GM03348 (cell line): Measurements from ENCODE around the gene LRMDA.
A peak's percentile ranks its signal among the peaks of the same experiment; 100 is the strongest.
"Not testable (repeated sequence)": the region's sequence is repeated elsewhere in the genome, so short reads cannot be mapped to it uniquely, and the experiment has no call there.

Source experiments
- DNase-seq: peaks from one replicate; pipeline ENCODE4 v3.0.0; 2012; ENCODE audit warnings: low spot score

LRMDA gene

DNA sequence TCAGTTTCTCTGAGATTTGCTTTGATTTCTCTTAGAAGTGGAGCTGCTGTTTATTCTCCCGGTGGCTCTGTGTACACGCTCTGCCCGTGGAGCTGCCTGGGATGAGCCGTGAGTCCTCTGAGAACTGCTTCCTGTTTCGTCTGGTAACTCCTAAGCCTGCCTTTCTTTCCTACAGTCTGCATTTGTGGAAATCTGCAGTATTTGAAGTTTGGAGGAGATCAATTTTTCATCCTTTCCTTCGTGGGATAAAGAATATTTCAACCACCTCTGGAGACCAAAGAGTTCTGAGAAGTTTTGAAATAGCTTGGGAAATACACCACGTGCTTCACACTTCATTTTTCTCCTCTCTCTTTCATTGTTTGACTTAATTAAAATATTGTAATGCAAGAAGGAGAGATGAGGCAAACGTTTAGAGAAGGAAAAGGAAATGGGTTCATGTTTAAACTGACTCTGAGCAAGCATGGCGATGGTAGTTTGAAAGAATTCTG lies 311.9 kb downstream of the LRMDA start:
- no peak for DNase-seq

DNA sequence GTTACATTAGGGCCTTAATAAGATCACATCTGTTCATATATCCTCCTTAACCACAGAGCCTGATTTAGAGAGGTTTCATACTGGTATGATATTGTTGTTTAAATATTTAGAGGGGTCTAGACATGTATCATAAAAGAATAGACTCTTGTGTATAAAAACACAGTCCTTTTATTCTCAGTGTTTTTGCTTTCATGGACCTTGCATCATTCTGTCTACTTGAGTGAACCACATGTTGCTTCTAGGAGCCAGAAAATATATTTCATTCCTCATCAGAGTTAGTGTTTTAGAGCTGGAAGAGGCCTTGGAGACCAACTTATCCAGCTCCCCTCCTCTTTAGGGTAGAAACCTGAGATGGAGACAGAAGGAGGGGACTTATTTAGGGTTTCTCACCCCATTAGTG lies 312.8 kb downstream of the LRMDA start:
- peak; percentile 13 for DNase-seq

DNA sequence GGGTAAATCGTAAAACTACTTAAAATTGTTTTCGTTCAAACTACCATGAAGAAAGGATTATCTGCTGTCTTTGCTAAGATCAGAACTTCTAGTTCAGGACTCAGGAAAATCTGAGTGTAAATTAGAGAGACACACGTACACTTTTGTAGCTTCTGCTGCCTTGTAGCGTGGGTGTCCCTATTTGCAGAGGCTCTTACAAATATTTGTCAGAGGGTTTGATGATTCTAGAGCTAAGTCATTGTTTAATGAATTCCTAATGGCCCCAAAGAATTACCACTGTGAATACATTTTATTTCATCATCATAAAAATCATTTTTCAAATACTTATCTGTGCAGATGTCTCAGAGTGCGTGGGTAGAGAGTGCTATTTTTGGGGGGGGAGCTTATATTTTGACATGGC lies 314.9 kb downstream of the LRMDA start:
- DNase-seq: no peak

DNA sequence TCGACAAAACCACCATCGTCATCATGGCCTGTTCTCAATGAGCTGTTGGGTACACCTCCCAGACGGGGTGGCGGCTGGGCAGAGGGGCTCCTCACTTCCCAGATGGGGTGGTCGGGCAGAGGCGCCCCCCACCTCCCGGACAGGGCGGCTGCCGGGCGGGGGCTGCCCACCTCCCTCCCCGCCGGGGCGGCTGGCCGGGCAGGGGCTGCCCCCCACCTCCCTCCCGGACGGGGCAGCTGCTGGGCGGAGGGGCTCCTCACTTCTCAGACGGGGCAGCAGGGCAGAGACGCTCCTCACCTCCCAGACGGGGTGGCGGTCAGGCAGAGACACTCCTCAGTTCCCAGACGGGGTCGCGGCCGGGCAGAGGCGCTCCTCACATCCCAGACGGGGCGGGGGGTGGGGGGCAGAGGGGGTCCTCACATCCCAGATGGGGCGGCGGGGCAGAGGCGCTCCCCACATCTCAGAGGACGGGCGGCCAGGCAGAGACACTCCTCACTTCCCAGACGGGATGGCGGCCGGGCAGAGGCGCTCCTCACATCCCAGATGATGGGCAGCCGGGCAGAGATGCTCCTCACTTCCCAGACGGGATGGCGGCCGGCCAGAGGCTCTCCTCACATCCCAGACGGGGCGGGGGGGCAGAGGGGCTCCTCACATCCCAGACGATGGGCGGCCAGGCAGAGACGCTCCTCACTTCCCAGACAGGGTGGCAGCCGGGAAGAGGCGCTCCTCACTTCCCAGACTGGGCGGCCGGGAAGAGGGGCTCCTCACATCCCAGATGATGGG lies 318.9 kb downstream of the LRMDA start:
- not testable (repeated sequence) for DNase-seq

DNA sequence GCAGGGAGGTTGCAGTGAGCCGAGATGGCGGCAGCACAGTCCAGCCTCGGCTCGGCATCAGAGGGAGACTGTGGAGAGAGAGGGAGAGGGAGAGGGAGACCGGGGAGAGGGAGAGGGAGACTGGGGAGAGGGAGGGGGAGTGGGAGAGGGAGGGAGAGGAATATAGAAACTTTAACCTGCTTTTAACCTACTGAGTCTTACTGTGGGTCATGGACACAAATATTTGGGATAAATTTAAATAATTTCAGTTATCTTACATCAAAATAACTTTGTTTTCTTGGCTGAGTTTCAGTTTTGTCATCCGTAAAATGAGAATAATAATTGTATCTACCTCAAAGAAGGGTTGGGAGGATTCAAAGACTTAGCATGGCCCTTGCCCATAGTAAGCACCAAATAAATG lies 319.8 kb downstream of the LRMDA start:
- DNase-seq: no peak

DNA sequence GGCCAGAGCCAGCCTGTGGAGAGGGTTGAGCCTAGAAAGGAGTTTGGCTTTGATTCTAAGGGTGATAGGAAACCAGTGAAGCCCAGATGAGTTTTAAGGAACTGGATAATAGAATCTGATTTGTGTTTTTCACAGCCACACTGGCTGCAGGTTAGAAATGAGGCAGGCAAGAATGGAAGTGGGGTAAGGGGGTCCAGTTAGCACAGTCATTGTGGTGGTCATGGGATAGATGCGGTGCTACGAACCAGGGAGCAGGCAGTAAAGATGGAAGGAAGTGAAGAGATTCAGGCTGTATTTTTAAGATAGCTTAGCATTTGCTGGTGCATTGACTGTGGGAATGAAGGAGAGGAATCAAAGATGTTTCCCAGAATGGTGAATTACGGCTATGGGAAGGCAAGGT lies 322.2 kb downstream of the LRMDA start:
- DNase-seq: no peak

DNA sequence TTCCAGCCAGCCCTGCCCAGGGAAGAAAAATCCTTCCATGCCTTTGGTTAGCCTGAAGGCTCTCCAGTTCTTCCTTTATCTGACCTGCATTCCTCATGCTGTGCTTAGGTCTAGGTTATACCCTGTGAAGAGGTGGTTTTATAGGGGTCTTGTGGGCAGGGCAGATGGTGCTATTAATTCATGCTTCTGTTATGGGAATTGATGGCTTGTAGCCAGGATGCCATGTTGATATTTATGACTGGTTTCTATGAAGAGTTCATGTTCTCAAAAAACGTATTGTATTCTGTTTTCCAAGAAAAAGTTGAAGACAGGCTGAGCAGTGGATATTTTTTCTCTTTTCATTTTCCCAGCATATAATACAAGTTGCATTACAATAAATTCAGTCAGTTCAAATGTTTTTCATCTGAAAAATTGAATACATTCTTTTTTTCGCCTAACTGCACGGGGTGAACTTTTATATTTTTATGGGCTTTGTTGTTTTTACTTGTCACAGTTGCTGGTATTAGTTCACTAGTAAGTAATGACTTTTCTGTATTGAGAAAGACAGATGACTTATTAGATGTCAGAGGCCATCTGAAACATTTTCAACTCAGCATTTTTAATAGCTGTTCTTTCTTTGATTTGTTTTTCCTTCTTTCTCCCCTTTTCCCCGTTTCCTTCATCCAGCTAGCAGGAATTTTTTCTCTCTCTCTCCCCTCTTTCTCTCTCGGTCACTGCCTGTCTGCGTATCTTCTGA lies 322.8 kb downstream of the LRMDA start:
- no peak for DNase-seq

DNA sequence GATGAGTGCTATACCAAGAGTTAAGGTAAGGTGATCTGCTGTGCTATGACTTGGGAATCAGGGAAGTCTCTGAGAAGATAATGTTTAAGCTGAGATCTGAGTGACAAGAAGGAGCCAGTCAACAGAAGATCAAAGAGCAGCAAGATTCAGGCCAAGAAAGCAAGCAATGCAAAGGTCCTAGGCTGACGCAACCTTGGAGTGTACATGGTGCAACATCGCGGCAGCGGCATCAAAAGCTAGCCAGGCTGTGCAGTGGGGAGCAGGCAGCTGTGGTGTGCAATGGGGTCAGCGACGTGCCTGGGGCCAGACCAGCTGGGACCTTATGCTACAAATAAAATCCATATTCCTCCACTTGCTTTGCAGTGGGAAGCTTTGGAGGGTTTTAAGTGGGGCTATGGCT lies 324.1 kb downstream of the LRMDA start:
- DNase-seq: no peak

DNA sequence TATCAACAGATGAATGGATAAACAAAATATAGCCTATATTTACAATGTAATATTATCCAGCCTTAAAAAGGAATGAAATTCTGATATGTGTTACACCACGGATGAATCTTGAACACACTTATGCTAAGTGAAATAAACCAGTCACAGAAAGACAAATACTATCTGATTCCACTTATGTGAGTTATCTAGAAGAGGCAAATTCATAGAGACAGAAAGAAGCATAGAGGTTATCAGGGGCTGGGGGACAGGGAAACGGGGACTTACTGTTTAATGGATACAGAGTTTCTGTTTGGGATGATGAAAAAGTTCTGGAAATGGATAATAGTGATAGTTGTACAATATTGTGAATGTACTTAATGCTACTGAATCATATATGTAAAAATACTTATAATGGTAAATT lies 329.9 kb downstream of the LRMDA start:
- DNase-seq: no peak

DNA sequence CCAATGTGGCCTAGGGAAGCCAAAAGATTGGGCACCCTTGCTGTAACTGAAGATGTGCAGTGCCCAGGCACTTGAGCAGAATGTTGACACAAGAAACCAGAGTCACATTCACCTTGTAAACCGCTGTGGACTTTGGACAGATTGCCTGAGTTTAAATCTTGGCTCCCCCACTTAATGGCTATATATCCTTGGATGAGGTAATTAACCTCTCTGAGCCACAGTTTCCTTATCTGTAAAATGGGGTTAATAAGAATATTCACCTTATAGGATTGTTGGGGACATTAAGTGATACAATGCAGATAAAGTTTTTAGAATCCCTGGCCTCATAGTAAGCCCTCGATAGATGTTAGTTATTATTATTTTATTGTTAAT lies 331.0 kb downstream of the LRMDA start:
- no peak for DNase-seq

DNA sequence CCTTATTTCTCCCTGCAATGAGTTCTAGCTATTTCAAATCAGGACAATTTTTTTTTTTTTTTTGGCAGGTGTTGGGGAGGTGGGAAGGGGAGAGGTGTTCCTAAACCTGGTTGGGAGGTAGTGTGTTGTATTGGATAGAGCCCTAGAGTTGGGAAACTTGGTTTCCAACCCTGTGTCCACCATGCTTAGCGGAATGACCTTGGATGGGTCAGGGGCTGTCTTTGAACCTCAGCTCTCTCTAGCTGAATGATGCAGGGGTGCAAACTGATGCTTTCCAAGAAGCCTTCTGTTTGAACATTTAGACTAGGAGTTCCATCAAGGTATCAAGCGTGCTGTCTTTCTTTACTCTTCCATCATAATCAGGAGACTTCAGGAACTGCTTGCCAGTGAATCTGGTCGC lies 332.2 kb downstream of the LRMDA start:
- DNase-seq: no peak

DNA sequence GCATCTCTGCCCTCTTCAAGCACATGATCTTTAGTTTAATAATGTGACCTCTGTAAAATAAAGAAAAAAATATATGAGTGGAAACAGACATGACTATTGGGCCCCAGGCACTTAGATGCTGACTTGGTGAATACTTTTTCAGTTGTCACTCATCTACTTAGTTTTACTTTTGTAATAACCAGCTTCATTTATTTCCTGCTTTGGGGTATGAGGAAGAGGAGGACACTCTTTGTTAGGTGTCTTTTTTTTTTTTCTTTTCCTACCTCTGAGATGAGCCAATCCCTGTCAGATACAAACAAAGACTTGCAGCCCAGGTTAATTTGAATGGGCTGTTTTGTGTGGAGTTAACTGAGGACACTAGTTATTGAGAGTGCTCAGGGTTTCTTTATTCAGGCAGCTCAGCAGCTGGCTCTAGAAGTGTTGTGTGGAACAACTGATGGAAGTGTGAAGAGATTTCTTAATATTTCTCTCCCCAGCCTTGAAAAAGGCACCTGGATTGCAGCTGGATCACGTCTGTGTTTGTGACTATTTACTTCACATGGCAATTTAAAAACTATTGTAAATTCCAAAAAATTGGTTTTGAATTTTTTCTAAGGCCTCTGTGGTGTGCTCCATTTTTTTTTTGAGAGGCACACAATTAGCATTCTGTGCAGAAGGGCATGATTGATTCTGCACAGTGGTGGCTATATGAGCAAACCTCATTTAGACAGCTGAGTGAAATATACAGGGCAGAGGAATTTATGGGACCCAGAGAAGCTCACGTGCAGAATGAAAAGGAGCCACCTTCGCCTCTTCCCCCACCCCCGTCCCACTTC lies 333.8 kb downstream of the LRMDA start:
- no peak for DNase-seq

DNA sequence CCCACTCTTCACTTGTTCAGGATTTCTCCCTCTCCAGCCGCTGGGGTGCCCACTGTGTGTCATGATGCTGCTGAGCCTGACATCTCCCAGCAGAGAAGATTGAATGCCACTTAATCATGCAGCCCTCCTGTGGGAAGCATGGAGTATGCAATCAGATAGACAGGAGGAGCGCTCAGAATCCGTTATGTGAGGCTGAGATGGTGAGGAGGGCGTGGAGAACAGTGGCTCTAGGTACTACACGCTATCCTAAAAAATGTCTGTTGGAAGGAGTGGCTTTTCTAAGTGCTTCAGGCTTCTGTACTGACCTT lies 334.3 kb downstream of the LRMDA start:
- DNase-seq: no peak

DNA sequence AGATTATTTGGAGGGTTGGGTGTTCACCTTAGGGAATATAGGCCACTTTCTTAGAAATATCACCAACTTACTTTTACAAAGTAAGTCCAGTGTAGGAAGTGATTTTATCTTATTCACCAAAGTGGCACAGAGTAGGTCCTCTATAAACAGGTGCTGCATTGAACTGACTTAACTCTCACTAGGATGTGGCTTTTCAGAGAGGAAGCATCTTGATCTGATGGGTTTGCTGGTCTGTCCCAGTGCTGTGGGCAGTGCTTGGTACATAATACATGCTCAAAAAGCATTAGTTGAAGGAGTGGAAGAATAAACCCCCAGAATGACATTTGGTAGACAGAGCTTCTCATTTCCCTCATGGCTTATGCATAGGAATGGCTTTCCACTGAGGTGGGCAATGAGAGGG lies 334.7 kb downstream of the LRMDA start:
- no peak for DNase-seq

DNA sequence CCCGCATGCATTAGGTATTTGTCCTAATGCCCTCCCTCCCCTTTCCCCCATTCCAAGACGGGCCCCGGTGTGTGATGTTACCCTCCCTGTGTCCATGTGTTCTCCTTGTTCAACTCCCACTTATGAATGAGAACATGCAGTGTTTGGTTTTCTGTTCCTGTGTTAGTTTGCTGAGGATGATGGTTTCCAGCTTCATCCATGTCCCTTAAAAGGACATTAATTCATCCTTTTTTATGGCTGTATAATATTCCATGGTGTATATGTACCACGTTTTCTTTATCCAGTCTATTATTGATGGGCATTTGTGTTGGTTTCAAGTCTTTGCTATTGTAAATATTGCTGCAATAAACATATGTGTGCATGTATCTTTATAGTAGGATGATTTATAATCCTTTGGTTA lies 335.3 kb downstream of the LRMDA start:
- not testable (repeated sequence) for DNase-seq

DNA sequence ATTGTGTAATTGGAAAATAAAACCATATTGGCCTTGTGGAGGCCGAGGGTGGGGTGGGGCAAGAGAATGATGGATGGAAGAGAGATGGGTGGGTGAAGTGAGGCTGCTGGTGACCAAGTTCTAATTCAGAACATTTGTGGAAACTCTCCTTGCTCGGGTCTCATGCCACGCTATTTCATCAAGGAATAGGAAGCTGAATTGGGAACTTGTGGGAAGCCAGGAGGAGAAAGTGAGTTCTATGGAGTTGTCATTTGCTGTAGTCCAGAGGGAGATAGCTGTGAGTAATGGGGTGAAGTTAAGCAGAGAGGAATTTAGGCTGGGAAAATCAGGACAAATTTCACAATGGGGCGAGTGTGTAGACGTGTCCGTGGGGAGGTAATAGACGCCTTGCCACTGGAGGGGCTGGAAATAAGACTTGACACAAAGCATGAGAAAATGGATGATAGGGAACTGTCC lies 339.2 kb downstream of the LRMDA start:
- peak; percentile 8 for DNase-seq

DNA sequence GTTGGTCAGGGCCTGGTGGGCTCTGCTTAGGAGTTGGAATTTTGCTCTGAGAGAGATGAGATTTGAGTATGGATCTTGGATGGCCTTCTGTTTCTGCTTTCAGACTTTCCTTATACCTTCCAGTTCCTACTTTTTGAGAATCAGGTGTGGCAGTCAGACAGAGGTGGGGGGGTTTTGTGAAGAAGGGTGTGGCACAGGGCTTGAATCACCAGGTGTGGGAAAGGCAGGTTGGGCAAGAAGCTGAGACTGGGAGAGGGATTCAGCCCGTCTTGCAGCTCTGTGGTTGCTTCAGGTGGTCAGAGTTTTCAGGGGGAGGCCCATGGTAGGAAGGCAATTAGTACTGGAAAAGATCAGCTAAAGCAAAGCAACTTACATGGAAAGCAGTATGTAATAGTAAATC lies 340.2 kb downstream of the LRMDA start:
- DNase-seq: no peak

DNA sequence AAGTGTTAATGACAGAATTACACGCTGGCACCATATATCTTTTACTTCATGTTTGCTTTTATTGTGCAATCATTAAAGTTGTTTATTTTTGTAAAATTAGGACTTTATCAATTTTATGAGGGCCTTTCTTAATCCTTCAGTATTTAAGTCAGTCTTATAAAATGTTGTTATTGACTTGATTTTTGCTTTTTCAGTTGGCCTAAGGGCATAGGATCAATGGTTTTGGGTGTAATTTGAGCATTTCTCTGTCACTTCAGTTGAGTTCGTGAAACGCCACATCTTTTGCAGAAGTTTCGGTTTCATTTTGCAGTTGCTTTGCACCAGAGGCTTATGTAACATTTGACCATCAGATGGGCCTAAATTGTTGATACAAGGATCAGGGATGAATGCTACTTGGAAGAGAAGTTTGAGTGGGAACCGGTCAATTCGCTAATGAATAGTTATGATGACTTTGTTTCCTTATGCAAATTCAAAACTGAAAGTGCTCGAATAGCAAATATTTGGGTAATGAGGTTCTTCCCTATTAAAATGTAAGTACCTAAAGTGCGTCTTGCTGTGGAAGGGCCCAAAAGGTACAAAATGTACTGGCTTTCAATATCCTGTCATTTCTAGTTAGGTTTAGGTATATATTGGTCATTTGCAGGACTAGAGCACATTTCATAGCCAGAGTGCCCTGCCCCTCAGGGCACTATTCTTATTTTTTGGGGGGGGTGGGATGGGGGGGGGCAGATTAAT lies 340.9 kb downstream of the LRMDA start:
- no peak for DNase-seq

DNA sequence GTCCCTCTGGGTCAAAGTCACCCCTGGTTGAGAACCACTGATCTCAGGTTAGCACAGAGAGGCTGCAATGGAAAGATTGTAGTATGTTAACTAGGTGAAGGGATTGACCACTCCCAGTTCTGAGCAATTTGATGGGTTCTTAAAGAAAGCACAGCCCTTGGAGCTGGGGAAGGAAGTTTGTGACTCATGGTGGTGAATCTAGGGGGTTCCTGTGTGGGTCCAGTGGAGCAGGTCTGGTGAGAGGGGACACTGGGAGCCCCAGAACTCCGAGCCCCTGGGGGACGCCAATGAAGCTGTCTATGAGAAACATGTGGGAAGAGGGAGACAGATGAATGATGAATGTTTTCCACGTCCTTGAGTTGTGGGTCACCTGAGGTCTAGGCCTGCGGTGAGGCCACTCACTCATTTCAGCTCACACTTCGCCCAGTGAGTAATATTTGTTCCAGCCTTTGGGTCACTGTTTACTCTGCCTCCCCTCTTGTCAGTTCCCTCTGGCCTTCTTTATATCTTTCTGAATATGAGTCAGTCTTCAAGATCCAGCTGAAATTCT lies 341.9 kb downstream of the LRMDA start:
- DNase-seq: no peak

DNA sequence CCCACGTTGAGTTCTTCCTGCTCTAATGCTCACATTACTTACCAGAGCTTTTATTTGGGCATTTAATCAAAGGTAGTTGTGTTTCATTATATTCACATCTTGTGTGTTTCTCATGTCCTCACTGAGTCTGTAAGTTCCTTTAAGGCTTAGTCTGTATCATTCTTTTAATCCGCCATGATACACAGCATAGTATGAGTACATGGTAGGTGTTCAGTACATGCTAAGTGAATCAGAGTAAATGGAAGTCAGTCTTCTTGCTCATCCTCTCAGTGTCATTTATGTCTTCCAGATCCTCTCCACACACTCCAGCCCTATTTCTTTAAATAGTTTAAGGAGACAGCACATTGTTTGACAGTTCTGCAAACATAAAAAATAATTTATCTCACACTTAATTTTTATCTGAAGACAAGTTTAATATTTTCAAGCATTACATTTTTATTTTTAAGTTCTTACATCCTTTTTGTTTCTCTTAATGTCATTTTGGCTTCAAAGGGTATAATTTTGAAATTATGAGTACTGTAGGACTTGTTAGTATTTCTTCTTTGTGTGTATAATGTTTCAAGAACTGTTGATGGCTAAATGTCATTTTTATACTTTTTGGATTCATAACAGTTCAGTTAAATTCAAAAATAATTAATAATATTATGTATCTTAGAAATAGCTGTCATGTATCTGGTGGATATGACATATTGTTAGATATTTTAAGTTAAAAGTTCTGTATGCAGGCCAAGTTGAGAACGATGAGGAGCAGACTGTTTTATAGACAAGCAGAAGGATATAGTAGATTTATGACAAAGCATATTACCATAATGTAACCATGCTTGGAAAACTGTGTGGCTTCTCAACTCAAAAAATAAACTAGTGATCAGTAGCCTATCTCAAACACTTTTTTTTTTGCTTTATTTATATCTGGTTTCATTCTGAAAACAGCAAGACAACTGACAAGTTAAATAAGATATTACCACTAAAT lies 342.7 kb downstream of the LRMDA start:
- no peak for DNase-seq
